Fibroblast of lung (primary cell): ENCODE results near the gene ADAM29.
"Not testable (repeated sequence)": the region's sequence is repeated elsewhere in the genome, so short reads cannot be mapped to it uniquely, and the experiment has no call there.

Experiments
- EZH2 ChIP-seq: IDR thresholded peaks from 2 replicates; pipeline ENCODE4 v1.5.1; 2012; ENCODE audit warnings: low read length, control low read depth, mild to moderate bottlenecking; ENCODE audit errors: missing control alignments
- TF ChIP-seq, protein P1 (sequence below), 2 donors: IDR thresholded peaks in 1 of 2; conservative IDR thresholded peaks in 1 of 2; 1 replicate in 1 of 2; 2 replicates in 1 of 2; pipeline ENCODE4 v1.5.1; 2011 to 2012; ENCODE audit warnings: low read length in 2 of 2, control low read depth in 1 of 2, inconsistent platforms in 1 of 2, low read depth in 1 of 2, mild to moderate bottlenecking in 1 of 2

DNA sequence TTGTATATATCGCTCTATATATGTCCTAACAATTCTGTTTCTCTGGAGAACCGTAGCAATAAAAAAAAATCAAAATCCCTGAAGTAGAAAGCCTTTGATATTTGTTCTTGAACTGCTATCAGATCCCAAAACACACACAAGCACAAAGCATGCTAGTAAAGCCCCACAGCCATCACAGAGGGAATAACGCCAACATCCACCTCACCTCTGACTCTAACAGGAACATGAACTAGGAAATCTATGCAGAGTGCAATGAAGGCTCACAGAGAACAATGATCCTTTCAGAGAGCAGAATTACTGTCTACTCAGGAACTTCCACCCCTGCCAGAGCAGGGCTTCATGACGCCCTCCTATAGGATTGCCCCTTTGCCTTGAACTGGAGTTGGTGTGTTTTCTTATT, 45.0 kb upstream of the ADAM29 start:
- TF ChIP-seq, protein P1, sequence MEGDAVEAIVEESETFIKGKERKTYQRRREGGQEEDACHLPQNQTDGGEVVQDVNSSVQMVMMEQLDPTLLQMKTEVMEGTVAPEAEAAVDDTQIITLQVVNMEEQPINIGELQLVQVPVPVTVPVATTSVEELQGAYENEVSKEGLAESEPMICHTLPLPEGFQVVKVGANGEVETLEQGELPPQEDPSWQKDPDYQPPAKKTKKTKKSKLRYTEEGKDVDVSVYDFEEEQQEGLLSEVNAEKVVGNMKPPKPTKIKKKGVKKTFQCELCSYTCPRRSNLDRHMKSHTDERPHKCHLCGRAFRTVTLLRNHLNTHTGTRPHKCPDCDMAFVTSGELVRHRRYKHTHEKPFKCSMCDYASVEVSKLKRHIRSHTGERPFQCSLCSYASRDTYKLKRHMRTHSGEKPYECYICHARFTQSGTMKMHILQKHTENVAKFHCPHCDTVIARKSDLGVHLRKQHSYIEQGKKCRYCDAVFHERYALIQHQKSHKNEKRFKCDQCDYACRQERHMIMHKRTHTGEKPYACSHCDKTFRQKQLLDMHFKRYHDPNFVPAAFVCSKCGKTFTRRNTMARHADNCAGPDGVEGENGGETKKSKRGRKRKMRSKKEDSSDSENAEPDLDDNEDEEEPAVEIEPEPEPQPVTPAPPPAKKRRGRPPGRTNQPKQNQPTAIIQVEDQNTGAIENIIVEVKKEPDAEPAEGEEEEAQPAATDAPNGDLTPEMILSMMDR (conservative IDR thresholded peaks at IDR 0.05 in 1 of 2, IDR thresholded peaks at IDR 0.05 in 1 of 2; ENCODE audit: low read depth in 1 of 2, low read length in 2 of 2), result not testable (repeated sequence)
- TF ChIP-seq EZH2, result not testable (repeated sequence)
